Activated CD4-positive, CD25-positive, alpha-beta regulatory T cell treated with anti-CD3 and anti-CD28 coated beads, Interleukin-2, amount 50 U/mL, for 72 hours (primary cell): ENCODE results near the gene ZSWIM8.

Experiments
- DNase-seq: peaks from one replicate; pipeline ENCODE4 v3.0.0; 2021

ZSWIM8 gene

DNA sequence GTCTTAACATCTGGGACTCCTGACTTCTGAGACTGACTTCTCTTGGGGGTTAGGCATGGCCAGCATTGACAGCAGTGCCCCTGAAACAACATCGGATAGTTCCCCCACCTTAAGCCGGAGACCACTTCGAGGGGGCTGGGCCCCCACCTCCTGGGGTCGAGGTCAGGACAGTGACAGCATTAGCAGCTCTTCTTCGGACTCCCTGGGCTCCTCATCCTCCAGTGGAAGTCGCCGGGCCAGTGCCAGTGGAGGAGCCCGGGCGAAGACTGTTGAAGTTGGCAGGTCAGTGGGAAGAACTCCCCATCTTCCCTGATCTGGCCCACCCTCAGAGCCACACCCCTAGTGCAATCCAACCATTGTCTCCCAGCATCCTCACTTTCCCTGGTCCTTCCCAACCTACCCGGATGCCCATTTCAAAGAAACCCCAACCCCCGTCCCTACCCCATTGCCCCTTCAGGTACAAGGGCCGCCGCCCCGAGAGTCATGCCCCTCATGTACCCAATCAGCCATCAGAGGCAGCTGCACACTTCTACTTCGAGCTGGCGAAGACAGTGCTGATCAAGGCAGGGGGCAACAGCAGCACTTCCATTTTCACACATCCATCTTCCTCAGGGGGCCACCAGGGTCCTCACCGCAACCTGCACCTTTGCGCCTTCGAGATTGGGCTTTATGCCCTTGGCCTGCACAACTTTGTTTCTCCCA lies 12.1 kb downstream of the ZSWIM8 start:
- DNase-seq: no peak

DNA sequence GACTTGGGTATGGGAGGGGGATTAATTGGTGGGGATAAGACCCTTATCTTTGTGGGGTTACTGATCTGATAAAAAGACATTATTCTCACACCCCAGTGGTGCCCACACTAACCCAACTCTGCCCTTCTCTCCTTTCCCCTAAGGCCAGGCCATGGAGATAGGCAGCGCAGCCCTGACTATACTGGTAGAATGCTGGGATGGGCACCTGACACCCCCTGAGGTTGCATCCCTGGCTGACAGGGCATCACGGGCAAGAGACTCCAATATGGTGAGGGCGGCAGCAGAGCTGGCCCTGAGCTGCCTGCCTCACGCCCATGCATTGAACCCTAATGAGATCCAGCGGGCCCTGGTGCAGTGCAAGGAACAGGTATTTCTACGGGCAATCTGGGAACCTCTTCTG lies 12.7 kb downstream of the ZSWIM8 start:
- DNase-seq: no peak

DNA sequence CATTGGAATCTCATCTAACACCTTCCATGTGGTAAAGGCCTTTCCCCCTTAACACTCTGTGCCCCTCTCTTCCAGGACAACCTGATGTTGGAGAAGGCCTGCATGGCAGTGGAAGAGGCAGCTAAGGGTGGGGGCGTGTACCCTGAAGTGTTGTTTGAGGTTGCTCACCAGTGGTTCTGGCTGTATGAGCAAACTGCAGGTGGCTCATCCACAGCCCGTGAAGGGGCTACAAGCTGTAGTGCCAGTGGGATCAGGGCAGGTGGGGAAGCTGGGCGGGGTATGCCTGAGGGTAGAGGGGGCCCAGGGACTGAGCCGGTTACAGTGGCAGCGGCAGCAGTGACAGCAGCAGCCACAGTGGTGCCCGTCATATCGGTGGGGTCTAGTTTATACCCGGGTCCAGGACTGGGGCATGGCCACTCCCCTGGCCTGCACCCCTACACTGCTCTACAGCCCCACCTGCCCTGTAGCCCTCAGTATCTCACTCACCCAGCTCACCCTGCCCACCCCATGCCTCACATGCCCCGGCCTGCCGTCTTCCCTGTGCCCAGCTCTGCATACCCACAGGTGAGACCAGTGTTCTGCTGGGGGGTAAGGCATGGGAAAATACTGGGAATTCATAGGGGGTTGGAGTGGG lies 13.6 kb downstream of the ZSWIM8 start:
- DNase-seq: no peak

- DNase-seq: no peak
These were observed 14.6 kb downstream of the ZSWIM8 start for GRCh38 chr10:73799899-73800559.

DNA sequence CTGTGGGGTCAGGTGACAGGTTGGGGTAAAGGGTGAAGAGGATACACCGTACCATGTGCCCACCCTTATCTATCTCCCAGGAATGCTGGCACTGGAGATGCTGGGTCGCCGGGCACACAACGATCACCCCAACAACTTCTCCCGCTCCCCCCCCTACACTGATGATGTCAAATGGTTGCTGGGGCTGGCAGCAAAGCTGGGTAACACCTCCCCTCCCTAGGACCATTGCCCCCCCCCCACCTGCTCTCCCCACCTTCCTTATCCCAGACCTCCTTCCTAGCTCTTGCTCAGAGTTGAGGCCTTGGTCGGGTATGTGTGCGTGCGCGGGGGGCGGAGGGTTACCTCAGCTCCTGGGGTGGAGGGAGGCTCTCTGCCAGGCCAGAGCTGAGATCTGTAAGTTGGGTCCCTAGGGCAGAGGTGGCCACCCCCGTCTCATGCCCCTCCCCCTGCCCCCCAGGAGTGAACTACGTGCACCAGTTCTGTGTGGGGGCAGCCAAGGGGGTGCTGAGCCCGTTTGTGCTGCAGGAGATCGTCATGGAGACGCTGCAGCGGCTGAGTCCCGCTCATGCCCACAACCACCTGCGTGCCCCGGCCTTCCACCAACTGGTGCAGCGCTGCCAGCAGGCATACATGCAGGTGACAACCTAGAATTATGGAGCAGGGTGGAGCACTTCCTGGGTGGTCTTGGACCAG lies 15.3 kb downstream of the ZSWIM8 start:
- DNase-seq: no peak

DNA sequence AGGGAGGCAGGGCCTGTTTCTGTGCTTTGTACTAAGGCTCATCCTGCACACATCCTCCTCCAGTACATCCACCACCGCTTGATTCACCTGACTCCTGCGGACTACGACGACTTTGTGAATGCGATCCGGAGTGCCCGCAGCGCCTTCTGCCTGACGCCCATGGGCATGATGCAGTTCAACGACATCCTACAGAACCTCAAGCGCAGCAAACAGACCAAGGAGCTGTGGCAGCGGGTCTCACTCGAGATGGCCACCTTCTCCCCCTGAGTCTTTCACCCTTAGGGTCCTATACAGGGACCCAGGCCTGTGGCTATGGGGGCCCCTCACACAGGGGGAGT lies 15.8 kb downstream of the ZSWIM8 start:
- DNase-seq: no peak

GRCh38 chr10:73802276-73802991 lies 17.0 kb downstream of the ZSWIM8 start:
- no peak for DNase-seq

DNA sequence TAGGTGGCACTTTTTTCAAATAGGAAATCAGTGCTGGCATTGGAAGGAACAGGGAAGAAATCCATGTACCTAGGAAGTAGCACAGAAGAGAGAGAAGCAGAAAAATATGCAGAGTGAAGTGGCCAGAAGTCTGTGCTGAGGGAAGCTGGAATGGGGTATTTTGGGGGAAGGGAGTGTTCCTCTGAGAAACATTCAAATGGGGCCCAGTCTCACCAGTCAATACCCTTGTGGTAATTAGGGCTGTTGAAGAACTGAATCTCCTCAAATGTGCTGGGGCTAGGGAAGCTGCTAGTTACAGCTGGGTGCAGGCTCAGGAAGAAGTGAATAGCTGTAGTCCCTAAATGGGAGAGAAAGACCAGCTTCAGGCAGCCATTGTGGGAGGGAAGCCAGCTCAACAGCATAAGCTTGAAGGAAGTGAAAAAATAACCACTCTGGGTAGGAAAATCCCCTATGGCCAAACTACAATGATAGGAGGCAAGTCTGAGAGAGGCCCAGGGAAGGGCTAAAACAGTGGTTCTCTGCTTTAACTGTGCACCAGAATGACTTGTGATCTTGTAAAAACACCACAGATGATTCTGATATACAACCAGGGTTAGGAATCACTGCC lies 18.4 kb downstream of the ZSWIM8 start:
- no peak for DNase-seq

DNA sequence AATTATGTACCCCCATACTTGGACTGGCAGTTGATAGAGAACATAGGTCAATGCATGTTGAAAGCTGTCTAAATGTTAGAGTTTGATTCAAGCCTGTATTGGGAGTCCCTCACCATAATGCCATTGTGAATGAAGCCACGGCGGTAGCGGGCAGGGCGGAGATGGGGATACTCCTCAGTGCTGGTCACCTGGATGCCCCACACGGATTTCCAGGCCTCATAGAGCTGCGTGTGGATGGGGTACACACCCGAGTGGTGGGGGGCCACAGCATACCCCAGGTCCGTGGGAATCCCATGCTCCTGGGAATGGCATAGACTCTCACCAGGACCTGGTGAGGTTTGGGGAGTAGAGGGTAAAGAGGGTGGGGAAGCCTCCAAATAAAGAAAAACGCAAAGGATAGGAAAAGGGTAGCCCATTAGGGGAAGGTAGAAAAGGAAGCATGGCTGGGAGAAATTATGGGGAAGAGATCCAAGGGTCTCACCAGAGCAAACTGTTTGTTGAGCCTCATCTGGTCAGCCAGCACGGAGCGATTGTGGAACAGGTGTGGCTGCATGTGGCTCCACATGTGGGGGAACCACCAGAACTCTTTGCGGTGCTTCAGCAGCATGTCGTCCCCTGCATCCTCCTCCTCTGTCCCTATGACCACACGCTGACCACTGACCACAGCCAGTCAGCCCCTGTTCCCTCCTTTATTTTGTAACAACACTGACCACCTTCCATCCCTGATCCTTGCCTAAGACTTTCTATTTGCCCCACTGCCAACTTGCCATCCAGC lies 21.0 kb downstream of the ZSWIM8 start:
- DNase-seq: no peak

GRCh38 chr10:73807471-73807870 lies 22.1 kb downstream of the ZSWIM8 start:
- DNase-seq: no peak

- no peak for DNase-seq
These were observed 22.8 kb downstream of the ZSWIM8 start for GRCh38 chr10:73808021-73808815.

DNA sequence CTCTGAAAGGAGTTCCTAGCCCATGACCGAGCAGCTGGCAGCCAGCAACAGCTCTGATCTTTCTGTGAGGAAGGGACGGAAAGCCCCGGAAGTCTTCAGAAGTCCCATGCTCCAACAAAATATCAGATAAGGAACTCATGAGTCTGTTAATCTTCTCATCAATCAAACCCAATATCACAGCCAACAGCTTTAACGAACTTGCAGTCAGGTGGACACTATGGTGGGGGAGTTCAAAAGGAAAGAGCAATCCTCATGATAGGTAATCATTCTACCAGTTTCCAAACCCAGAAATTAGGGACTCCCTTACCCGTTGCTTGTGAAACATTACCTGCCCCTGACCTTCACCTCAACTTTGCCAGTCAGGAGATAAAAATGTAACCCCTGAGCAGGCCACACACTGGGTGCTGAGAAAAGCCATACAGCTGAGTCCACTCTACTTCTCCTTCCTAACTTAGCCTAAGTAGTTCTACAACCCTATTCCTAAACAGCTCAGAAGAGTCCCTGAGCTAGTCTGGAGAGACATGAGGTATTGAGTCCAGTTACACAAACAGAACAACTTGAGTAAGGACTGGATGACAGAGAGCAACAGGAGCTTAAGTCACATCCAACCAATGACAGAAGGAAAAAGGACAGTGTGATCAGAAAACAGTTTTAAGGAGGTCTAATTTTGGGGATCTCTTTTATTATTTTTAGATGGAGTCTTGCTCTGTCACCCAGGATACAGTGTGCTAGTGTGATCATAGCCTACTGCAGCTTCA lies 23.8 kb downstream of the ZSWIM8 start:
- DNase-seq: no peak

GRCh38 chr10:73810358-73810734 lies 24.9 kb downstream of the ZSWIM8 start:
- DNase-seq: no peak

DNA sequence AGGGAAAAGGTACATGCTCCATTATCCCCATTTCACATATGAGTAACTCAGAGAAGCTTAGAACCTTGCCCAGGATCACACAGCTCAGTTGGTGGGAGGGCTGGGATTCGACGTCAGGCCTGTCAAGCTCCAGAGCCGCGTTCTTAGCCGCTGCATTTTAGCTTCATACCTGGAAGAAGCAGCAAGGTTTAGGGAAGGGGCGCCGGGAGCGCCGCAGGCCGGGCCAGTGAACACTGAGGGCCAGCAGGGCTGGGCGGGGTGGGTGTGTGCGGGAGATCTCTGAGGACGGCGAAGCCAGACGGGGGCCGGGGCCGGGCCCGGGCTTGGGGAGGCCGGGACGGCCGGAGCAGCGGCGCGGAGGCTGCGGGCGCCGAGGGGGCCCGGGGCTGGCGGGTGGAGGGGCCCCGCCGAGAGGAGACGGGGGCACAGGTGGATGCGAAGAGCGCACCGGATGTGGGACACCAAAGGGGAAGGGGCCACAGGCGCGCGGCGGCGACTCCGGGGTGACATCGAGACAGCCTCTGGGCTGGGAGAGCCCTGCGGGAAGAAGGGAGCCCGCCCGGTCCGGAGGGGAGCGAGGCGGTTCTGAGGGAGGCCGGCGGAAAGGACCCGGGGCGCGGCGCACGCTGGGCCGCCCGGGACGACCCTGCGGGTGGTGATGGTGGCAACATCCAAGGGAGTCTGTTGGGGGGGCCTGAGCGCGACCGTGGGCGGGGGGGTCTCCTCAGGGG lies 25.5 kb downstream of the ZSWIM8 start:
- peak; percentile 70 for DNase-seq

GRCh38 chr10:73812657-73813056 lies 27.3 kb downstream of the ZSWIM8 start:
- no peak for DNase-seq

DNA sequence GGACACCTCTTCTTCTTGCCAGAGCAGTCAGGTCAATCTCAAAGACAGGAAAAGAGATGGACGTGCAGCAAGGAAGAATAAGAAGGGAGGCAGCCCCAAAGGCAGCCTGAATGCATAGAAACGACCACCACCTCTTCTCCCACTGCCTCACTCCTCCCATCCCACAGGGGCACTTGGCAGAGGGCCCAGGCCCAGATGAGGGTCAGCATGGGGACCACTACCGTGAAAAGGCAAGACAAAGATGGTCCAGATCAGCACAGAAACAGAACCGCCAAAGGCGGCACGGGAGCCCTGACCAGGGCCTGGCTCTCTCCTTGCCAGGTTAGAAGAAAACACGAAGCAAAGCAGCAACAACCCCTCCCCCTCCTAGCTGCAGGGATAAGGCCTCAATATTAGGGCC lies 27.9 kb downstream of the ZSWIM8 start:
- no peak for DNase-seq

DNA sequence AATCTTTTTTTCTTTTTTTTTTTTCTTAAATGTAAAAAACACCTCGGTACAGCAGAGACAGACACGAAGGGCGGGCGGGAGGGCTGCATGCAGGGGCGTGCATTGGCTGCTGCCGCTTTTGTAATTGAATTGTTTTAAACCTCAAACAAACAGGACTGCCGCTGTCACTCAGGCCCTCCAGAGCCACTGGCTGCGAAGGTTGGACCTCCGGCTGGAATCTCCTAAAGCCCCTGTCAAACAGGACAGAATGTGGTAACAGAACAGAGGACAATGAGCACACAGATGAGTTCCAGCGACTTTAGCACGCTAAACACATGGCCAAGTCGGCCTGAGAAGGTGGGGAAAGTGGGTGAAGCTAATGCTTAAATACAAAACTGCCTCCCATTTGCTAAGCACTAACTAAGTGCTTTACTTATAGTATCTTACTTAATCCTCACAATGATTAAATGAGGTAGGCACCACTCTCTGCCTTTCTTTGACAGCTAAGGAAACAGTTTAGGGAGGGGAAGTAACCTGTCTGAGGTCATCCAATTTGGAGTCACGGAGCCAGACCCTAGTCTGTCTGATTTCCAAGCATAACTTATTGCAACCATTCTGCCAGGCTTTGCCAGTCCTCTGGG lies 29.0 kb downstream of the ZSWIM8 start:
- DNase-seq: no peak

- DNase-seq: no peak
These were observed 29.7 kb downstream of the ZSWIM8 start for GRCh38 chr10:73814896-73815718.
